Daoy (cell line): Measurements from ENCODE around the gene KRT79. TPM values are rescaled to one million over a fixed set of nuclear protein-coding genes. Genes with fewer than 3 reads are reported as not detected.

Experiments used
- DNase-seq: peaks from one replicate; pipeline ENCODE4 v3.0.0-alpha.2; 2015; ENCODE audit warnings: low read depth
- total RNA-seq: library from RNA; depleted of rRNA; stranded (reverse); fragments of >200 nt; shearing (Covaris generic); gene quantifications from 2 replicates; pipeline ENCODE4 v1.2.3, GENCODE V29; 2014

KRT79 gene
- total RNA-seq, 1 experiment from 2014 or later = 2.6 TPM

DNA sequence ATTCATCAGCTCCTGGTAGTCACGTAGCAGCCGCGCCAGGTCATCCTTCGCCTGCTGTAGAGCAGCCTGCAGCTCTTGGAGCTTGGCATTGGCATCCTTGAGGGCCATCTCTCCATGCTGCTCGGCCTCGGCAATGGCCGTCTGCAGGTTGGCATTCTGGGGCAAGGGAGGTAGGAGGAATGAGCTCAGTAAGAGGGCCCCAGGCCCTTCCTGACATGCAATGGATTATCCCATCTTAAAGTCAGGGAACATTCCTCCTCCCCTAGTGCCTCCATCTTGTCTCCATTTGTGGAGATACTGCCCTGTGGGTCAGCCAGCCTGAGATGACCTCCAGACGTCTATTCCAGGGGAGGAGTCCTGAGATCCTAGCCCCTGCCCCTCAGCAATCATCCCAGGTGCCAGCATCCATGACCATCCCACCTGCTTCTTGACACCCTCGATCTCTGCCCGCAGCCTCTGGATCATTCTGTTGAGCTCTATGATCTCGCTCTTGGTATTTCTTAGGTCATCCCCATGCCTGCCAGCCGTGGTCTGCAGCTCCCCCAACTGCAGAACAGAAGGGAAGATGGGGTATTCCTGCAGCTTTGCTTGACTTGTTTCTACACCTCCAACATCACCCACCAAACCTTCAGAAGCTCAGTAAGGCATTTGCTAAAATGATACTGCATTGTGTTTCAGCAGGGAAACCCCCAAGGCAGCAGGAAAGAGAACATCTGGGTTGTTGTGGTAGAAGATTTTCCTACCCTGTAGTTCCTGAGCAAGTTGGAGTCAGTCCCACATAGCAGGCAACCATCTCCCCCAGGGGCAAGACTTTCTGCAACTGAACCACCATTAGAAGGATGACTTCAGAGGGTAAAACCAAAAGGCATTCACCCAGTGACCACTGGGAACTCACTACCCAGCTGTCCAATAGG is 42.6 kb downstream of the KRT79 start:
- DNase-seq = no peak

DNA sequence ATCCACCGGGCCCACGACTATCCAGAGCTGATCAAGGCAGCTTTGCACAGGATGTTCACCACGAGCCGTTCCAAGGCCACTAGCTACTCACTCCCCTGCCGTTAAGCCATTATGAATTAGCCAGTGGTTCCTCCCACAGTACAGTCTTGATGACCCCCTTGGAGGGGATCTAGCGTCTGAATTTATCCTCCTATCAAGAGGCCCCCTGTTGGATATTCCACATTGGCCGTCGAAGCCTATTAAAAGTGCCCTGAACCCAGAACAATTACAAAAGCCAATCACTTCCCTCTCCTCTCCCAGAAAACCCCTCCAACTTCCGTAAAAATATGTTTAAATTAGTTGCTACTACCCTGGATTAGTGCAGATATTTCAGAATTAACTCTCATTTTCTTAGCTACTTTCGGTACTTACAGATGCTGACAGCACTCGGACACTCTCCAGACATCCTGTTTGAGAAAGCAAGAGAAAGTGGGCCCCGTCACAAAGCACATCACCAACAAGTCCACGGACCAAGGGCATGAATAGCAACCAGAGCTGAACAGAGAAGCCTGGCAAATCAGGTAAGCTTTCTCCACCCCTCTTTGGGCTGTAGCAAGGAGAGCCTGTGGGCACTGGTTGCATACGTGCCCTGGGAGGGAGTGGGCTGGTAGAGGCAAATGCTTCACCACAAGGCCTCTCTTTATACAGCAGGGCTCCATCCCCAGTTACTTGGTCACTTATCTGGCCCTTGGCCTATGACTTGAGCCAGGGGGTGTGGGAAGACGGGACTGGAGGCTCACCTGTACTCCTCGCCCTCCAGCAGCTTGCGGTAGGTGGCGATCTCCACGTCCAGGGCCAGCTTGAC is 43.5 kb downstream of the KRT79 start:
- no peak for DNase-seq

DNA sequence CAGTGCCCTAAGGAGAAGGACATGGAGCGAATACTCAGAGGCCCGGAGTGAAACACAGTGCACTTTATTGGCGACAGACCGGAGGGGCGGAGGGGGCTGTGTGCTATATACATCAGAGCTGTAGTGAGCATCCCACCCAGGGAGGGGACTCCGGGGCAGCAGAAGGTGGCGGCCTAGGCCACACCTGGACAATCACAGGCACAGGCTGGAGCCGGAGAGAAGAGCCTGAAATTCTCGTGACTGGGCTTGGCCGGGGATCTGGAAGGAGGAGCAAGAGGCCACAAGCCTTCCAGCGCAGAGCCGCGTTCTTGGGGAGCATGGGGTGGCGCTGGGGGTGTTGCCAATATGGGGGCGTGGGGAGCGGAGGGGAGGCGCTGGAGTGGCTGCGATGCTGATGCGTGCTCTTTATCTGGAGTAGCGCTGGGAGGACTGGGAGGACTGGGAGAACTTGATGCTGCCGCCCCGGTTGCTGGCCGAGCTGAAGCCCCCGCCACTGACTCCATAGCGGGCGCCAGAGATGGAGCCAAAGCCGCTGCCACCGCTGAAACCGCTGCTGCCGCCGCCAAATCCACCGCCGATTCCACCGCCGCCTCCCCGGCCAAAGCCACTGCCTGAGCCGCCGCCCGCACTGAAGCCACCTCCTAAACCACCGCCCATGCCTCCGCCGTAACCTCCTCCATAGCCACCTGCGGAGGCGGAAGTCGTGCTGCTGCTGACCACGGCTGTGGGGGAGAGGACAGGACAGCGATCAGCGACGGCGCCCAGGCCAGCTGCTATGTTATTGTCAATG is 44.3 kb downstream of the KRT79 start:
- DNase-seq = no peak

DNA sequence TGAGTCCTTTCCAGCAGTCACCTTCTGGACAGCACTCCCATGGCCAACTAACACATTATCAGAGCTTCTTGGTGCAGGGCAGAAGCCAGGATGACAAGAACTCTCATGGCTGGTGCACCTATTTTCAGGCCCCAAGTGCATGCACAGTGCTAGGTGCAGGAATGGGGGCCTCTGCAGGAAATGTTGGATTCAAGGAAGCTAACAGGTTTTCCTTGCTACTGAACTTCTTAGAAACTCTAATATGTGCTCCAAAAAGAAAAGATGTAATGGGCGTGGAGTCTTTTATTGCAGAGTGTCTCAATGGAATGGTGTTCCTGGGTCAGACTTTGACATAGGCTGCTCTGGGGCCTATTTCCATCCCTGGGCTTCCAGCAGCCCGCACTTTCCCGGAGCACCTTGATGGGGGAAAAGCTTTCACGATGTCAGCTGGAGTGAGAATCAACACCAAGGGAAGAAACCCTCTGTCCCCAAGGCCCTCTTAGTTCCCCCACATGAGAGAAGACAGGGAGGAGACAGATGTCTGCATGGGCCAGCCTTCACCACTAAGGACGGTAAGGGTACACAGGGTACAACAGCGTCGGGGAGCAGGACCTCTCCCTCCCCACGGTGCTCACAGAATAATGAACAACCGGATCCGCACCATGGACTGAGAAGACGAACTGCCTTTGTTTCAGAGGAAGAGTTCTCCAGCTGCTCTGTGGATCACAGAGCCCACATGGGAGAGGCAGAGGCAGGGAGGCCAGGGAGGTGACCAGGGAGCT is 45.1 kb downstream of the KRT79 start:
- DNase-seq = no peak

DNA sequence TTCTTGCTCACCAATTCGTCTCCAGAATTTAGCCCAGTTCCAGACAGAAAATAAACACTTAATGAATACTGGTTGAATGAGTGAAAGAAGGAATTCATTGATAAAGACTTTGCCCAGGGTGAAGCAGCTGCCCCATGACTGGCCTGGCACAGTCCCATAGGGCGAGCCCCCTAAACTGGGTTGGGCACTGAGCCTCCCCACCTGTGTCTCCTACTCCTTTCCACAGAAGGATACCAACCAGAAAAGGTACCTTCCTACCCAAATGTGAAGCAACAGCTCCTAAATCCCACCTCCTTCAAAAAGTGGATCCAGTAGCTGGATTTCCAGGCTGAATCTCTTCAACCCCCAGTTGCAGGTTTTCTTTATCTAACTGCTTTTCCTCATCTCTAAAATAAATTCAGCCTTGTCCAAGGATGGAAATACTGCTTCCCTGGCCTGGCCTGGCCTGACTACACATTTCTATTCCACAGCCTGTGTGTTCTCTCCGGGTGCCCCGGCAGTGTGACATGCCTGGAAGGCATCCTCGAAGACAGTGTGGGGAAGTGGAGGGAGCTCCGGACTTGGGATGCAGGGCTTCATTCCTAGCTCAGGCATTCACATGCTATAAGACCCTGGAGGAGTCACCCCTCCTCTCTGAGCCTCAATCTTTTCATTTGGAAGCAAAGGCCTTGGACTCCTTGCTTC is 45.8 kb downstream of the KRT79 start:
- no peak for DNase-seq

DNA sequence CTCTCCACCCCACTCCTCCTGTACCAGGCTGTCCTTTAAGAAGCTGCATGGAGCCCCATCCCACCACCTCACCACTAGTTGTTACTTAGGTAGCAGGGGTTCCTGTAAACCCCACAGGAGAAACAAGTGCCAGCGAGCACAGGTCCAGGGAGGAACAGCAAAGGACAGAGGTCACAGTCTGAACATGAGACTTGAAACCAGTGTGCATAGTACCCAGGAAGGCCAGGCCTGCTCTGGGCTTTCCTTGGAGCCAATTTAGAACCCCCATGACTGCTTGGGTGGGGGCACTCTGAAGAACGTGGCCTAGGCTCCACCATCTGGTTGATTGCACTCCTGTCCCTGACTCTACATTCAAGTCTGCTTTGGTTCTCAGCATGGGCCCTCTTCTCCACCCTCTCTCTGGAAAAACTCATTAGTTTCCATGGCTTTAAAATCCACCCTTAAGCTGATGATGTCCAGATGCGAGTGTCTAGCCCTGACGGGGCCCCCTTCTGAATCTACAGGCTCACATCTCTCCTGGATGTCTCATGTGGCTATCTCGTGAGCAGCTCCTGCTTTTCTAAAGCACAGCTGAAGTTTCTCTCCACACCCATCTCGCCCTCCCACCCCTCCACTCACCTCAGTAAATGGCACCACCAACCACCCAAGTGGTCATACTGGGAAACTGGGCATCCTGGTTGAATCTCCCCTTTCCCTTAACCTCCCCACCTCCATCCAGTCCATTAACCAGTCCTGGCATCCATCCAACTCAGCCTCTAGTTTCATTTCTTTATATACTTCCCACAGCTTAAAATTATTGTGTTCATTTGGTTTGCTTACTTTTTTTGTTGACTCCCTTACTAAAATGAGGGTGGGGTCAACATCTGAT is 46.6 kb downstream of the KRT79 start:
- DNase-seq = no peak

DNA sequence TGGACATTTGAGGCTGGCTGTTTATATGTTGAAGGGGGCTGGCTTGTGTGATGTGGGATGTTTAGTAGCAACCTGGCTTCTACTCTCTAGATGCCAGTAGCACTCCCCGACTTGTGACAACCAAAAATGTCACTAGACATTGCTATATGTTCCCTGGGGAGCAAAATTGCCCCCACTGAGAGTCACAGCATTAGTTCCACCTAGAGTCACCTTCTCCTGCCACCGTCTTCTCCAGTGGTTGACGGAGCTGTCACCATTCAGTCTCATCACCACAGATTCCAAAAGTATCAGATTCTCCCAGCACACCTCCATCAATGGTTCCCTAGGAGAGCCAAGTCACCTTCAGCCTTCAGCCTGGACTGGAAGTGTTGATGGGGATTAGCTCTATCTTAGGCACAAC is 49.2 kb downstream of the KRT79 start:
- no peak for DNase-seq

DNA sequence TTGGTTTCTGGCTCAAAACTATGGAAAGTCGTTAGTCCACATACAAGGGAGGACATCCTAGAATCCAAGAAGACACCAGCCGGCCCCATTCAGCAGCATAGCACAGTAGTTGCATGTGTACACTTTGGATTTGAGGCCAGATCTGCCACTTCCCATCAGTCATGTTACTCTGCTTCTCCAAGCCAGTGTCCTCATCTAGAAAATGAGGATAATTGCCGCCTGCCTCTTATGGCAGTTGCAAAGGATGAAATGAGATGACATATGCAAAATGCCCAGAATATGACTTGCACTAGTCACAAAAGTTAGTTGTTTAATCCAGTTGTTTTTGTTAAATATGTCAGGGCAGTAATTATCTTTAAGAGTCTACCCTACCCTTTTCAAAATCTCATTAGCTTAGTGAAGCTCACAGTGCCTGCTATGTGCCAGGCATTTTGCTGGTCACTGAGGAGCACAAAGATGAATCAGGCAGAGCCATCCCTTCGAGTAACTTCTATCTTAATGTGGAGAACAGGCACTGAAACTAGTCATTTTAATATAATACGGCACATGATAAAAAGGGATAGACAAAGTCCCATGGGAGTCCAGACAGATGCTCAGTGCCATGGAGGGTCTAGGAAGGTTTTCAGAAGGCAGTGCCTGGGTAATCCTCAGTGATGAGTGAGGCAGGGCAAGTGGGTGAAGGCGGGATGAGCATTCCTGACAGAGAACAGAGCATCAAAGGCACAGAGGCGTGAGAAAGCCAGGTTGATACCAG is 50.4 kb downstream of the KRT79 start:
- no peak for DNase-seq

DNA sequence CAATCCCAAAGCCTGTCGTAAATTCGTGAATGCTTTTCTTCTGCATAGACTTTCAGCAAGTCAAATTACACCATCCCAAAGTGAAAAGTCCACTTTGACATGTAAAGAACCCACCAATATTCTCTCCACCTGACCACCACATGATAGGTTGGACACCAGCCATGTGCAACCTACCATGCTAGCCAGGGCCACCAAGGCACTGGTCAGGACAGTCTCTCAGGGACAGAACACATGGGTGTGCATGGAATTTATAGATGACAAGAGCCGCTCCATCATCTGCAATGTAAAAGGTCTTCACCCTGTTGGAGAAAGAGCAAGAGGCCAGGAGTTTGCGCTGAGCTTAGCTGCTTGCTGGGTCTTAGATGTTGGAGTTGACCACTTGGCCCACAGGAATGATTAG is 51.6 kb downstream of the KRT79 start:
- no peak for DNase-seq

DNA sequence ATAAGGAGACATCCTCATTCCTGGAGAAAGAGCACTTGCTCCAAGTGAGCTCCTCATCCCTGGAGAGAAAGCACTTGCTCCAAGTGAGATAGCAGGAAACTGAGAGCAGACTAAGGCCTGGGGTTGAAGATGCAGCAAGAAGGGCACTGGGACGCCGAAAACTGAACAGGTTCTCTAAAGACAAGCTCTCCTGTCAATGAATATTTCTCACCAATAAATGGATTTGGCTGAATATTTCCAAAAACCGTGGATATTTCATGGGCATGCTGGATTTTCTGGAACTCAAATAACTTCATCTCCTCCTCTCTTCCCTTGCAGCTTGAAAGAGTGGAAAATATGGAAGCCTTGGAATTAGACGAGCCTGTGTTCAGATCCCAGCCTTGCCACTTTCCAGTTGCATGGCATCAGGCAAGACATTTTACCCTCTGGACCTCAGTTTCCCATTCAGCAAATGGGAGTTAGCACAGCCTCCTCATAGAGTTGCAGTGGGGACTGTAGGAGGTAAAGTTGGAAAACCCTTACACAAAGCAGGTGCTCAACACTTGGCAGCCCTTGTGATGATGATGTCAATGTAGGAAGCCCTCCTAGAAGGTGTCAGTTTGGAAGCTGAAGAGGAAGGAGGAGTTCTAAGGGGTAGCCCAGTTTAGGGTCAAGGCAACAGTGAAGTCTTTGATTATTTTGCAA is 52.6 kb downstream of the KRT79 start:
- DNase-seq = no peak

DNA sequence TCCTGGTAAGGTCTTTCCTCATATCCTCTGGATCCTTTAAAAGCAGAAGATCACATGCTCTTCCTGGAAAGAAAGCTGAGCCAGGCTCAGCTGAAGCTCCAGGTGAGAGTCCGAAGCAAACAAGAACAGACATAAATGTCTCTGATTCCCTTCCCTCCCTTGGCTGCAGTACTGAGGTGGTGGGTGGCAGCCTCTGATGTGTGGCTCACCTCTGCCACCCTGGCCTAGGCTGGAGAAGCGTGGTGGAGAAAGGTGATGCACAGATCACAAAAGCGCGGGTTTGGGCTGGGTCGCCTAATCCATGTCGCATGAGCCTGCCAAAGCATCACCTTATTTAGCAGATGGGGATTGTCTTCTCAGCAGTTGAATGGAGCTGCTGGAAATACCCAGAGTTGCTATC is 54.2 kb downstream of the KRT79 start:
- no peak for DNase-seq

DNA sequence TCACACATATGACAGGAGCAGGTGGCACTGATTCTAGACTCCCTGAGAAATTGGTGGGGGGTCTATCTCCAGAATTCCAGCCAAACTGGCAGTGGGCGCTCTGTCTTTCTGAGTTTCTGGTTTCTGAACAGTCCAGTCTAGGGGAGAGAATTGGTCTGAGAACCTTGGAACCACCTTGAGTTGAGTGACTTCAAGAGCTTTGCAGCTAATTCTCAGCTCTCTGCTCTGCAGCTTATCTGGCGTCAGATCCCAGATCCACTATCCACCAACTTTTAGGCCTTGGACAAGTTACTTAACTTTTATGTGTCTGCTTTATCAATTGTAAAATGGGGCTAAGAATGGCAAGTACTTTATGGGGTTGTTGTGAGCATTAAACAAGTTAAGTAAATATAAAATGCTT is 55.3 kb downstream of the KRT79 start:
- no peak for DNase-seq

DNA sequence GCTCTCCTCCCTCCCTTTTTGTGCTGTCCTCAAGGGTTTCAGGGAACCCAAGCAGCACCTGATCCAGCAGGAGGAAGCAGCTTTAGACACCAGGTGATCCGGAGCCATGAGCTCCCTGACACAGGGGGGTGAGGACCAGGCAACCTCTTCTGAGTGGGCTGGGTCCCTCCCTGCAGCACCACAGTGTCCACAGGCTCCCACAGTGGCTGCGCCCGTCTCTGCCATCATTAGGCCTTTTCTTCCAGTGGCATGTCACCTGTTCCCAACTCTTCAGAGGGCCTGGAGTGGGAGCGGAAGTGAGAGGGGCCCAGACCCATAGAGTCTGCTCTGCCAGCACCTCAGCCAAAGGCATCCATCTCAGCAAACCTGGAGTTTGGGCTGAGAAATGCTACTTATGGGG is 56.5 kb downstream of the KRT79 start:
- no peak for DNase-seq

DNA sequence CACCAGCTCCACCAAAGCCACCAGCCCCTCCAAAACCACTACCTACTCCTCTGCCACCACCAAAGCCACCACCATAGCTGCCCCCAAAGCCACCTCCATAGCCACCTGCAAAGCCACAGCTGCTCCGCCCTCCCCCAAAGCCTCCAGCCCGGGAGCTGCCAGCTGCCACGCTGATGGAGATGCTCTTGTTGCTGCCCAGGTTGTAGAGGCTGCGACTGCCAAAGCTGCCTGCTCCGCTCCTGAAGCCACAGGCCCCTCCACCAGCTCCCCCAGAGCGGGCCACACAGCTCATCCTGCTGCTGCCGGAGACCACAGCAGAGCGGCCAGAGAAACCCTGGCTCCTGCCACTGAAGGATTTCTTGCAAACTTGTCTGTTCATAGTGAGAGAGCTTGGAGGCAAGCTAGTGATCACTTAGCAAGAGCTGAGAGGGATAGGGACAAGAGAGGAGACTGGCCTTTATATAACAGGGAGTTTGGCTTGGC is 57.2 kb downstream of the KRT79 start, which contains the start of gene KRT76:
Gene KRT76 (minus strand): TSS at position 433 of the 483 bp plus-strand sequence. CDS start 54 bp downstream, at position 379.
- DNase-seq = no peak

DNA sequence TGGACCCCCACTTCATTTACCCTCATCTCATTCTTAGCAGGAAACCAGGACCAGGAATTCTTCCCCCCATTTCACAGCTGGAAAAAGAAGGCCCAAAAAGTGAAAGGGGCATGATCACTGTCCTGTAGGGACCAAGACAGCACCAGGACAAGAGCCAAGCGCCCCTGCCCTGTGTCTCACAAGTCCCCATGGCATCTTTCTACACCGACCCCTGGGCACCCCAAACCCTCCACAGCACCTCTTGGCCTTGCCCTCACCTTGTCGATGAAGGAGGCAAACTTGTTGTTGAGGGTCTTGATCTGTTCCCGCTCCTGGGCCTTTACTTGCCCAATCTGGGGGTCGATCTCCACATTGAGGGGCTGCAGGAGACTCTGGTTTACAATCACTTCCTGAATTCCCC is 57.7 kb downstream of the KRT79 start:
- DNase-seq = no peak

DNA sequence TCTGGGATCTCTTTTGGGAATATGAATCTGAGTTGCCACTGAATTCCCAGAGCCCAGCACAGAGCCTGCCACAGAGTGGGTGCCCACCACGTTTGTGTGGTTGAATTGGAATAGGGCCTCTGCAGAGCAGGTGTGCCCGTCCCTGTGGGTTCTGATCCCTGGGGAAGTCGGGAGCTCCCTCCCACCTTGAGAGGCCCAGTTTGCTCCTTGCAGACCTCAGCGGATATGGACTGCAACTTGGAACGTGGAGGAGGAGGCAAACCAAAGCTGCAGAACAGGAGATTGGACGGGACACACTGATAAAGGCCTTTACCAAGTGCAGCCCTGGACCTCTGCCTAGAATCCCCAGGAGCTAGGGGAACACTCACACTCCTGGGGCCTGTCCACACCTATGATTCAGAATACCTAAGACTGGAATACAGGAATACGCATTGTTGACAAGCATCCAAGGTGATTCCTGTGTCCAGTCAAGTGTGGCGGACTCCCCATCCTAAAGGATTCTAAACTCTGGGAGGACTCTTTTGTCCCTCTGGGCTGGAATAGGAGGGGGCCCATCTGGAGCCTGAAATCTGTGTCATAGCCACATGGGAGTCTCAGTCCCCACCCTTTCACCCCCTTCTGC is 59.4 kb downstream of the KRT79 start:
- DNase-seq = no peak

DNA sequence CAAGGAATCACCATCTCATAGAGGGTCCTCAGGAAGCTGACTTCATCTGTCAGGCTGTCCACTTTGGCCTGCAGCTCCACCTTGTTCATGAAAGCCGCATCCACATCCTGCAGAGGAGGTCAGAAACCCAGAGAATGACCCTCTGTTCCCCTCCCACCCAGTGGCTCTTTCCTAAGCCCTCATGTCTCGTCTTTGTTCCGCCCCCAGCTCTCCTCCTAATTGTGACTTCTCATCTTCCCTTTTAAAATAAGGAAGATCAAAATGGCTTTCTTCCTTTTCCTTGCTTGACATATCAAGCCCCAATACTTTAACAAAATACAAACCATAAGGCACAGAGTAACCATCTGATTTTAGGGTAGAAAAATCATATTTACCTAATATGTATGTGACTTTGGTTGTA is 61.3 kb downstream of the KRT79 start:
- no peak for DNase-seq

DNA sequence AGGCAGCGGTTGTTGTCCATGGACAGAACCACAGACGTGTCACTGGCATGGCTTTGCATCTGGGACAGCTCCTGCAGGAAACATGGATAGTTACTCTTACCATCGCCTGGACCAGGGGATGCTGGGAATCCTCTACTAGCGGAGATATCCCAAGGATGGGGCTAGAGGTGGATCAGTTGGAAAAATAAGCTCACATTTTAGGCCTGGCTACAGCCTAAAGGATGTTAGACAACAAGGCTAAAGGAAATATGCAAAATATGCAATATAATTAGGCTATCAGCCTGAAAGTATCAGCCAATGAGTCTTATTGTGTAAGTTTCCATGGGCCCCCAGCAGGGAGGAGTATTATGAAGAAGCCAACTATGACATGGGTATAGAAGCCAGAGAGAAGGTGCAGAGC is 61.9 kb downstream of the KRT79 start:
- no peak for DNase-seq
